ENCODE measurements around the gene RBM4B. TPM values are rescaled to one million over a fixed set of nuclear protein-coding genes. Genes with fewer than 3 reads are reported as not detected.

Gene RBM4B
- total and polyA plus RNA-seq, 2 of the 13 experiments (the other 11 are each of a cell fraction or from before 2014, with no cell fraction given), result 25.8 to 32.4 TPM

DNA sequence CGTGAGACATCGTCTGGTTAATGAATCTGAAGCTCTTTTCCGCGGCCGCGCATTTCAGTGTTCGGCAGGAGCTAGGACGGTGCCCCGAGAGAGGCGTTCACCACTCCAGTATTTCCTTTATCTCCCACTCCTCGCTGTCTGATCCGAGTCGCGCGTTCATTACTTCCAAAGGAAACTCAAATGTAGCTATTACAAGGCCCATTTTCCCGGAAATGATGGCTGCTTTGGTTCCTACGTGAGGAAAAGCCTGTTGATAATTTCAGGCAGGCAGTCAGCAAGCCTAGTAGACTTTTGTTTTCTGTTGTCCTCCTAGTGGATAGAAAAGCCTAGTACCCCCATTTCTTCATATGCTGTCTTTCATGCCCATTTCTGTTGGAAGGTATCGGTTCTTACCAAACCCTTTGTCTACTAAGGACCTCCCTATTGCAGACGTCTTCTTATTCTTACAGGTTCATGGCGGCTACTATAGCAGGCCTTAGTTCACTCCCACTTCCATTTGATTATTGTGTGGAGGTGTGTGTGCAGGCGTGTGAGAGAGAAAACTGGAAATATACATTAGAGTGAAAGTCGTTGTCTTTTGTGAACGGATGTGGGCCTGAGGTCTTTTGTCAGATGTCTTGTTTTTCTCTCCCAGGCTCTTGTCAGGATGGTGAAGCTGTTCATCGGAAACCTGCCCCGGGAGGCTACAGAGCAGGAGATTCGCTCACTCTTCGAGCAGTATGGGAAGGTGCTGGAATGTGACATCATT, 38.4 kb downstream of the RBM4B start (continued):
- TF ChIP-seq BRD4 (CRISPR knock-in tag; IDR thresholded peaks at IDR 0.05) (no peak), ZNF468 (CRISPR knock-in tag; IDR thresholded peaks at IDR 0.05) (0 out of 2 replicates have a peak, but pooled peaks have one; percentile 12)

DNA sequence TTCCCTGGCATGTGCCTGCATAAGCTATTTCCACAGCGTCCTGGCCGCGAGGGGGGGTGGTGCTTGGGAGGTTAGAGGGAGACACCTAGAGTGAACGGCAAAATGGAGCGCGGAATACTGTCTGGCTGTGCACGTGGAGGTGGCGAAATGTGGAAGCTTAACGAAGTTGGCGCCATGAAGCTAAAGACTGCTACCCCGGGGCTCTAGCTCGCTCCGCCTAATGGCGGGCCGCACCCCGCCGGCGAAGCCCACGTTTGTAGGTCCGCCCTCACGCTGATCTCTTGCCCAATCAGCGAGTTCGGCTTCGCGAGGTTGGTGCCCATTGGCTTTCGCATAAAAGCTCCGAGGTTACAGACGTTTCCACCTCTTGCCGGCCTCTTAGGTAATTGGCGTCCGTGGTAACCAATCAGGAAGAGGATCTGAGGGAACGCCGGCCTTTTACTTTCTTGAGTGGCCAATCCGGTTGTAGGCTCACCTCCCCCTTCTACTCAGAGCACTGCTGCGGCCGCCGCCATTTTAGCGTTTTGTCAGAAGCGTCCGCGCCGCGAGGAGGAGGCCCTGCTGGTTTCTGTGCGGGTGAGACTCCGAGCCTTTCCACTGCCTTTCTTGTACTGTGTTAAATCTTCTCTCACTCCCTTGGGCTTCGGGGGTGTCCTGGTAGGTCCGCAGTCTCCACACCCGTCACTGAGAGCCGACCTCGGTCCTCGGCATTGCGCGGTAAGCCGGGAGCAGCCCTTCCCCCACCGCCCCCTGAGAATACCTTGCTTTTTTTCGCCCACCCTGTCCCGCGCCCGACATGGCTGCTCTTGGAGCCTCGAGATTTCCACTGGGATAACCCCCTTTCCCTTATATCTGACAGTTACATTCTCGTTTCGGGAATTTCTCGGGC, 39.3 kb downstream of the RBM4B start, which contains the start of gene RBM4:
Gene RBM4 (plus strand): TSS at position 527 of the 889 bp plus-strand sequence. CDS start 1,009 bp downstream, outside the sequence.
- H3K36me3 ChIP-seq (replicated peaks in 1 of 2; ENCODE audit: control insufficient read depth in 1 of 2, insufficient read depth in 2 of 2, low read length in 2 of 2), result peaks cover 5 to 22% of the 10 kb centered on the region in 2 experiments; a peak in 4 of 5 replicates
- H2AFZ ChIP-seq (ENCODE audit: low read length), result no peak within 1 kb of the TSS
- in situ Hi-C loops (cut with HindIII; ENCODE audit: extremely low pct_ligation_motif_present, low pct_unique_long_range_greater_than_20kb) (no loop called here), intact Hi-C loops (cut with micrococcal nuclease; ENCODE audit: unreplicated experiment) (loop anchor here (2.0 kb wide), 1 partner anchor 46 kb away; the partner anchor contains the start of genes CCDC87 and CCS)
- peaks cover 50% of the 10 kb centered on the region for H4K20me1 ChIP-seq (ENCODE audit: insufficient read depth, low read length)
- peaks cover 63% of the 10 kb centered on the region for H3K4me1 ChIP-seq (ENCODE audit: insufficient read depth, low read length)
- H3K27me3 ChIP-seq (ENCODE audit: control insufficient read depth in 1 of 2, insufficient read depth in 2 of 2, low read length in 2 of 2), result no peaks in the 10 kb centered on the region; a peak in 1 of 5 replicates
- ATAC-seq (peak; percentile 93), DNase-seq (ENCODE audit: low spot score) (peak; percentile 99), FAIRE-seq (peak; percentile 81)
- H3K9ac ChIP-seq (ENCODE audit: insufficient read depth, low read depth, low read length), result peak within 1 kb of the TSS; percentile 97
- ChIA-PET POLR2A (interaction anchor here (0.6 to 10.0 kb wide), 32 partner anchors 9 to 735 kb away, joined by 3 to 211 read pairs (median 6); partner anchors contain the start of genes ACTN3, BBS1, CCDC87 and CCS), CTCF (ENCODE audit: low intra/inter-chr PET ratio, low total read pairs) (interaction anchor here (2.1 kb wide), 1 partner anchor 60 kb away, joined by 7 read pairs; no protein-coding TSS in a partner anchor)
- H3K79me2 ChIP-seq (ENCODE audit: insufficient read depth, low read length), result peaks cover 83% of the 10 kb centered on the region
- H3K4me2 ChIP-seq (ENCODE audit: low read depth, low read length), result peak within 1 kb of the TSS; percentile 88
- peak within 1 kb of the TSS; percentile 95 for H3K27ac ChIP-seq (ENCODE audit: extremely low read length, insufficient read depth, low read length)
- H3K9me3 ChIP-seq (ENCODE audit: low read length), result no peaks in the 10 kb centered on the region
- WGBS (ENCODE audit: low lambda C conversion rate), result under 1% methylated on average over 32 of the region's 63 CpGs
- peak within 1 kb of the TSS; percentile 87 to 96 (median 90) for H3K4me3 ChIP-seq (replicated peaks in 1 of 3; ENCODE audit: insufficient read depth in 1 of 3, low read depth in 2 of 3, low read length in 3 of 3)
- no TSS peak for BruUV-seq (replicated peaks)
- TF ChIP-seq, protein P1, sequence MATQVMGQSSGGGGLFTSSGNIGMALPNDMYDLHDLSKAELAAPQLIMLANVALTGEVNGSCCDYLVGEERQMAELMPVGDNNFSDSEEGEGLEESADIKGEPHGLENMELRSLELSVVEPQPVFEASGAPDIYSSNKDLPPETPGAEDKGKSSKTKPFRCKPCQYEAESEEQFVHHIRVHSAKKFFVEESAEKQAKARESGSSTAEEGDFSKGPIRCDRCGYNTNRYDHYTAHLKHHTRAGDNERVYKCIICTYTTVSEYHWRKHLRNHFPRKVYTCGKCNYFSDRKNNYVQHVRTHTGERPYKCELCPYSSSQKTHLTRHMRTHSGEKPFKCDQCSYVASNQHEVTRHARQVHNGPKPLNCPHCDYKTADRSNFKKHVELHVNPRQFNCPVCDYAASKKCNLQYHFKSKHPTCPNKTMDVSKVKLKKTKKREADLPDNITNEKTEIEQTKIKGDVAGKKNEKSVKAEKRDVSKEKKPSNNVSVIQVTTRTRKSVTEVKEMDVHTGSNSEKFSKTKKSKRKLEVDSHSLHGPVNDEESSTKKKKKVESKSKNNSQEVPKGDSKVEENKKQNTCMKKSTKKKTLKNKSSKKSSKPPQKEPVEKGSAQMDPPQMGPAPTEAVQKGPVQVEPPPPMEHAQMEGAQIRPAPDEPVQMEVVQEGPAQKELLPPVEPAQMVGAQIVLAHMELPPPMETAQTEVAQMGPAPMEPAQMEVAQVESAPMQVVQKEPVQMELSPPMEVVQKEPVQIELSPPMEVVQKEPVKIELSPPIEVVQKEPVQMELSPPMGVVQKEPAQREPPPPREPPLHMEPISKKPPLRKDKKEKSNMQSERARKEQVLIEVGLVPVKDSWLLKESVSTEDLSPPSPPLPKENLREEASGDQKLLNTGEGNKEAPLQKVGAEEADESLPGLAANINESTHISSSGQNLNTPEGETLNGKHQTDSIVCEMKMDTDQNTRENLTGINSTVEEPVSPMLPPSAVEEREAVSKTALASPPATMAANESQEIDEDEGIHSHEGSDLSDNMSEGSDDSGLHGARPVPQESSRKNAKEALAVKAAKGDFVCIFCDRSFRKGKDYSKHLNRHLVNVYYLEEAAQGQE (IDR thresholded peaks at IDR 0.05; ENCODE audit: borderline replicate concordance in 1 of 2, low read depth in 1 of 2, low read length in 2 of 2), result 0 out of 4 replicates have a peak, but pooled peaks of 1 of the 2 experiments have one; percentile 46
- TF ChIP-seq TAF15 (IDR thresholded peaks at IDR 0.05; ENCODE audit: low read depth, low read length, poor library complexity, severe bottlenecking) (peak; percentile 33), RFXANK (CRISPR knock-in tag; IDR thresholded peaks at IDR 0.05) (no peak), ZFP36L1 (CRISPR knock-in tag; IDR thresholded peaks at IDR 0.05) (no peak; the same call in 1 of the 2 replicates), ZNF367 (CRISPR knock-in tag; IDR thresholded peaks at IDR 0.05; ENCODE audit: borderline replicate concordance) (no peak), E2F1 (CRISPR knock-in tag; IDR thresholded peaks at IDR 0.05) (peak; percentile 53), ZNF431 (CRISPR knock-in tag; IDR thresholded peaks at IDR 0.05; ENCODE audit: borderline replicate concordance, low read depth) (no peak)
- TF ChIP-seq, protein P2, sequence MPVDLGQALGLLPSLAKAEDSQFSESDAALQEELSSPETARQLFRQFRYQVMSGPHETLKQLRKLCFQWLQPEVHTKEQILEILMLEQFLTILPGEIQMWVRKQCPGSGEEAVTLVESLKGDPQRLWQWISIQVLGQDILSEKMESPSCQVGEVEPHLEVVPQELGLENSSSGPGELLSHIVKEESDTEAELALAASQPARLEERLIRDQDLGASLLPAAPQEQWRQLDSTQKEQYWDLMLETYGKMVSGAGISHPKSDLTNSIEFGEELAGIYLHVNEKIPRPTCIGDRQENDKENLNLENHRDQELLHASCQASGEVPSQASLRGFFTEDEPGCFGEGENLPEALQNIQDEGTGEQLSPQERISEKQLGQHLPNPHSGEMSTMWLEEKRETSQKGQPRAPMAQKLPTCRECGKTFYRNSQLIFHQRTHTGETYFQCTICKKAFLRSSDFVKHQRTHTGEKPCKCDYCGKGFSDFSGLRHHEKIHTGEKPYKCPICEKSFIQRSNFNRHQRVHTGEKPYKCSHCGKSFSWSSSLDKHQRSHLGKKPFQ (CRISPR knock-in tag; IDR thresholded peaks at IDR 0.05; ENCODE audit: insufficient replicate concordance), result peak; percentile 21

All from HepG2 (cell line).